ENCODE results near the gene AGPAT4. TPM values are rescaled to one million over a fixed set of nuclear protein-coding genes. Genes with fewer than 3 reads are reported as not detected.

Gene AGPAT4
- polyA plus RNA-seq, 3 donors: 6.4 to 15.8 (median 6.9) TPM

DNA sequence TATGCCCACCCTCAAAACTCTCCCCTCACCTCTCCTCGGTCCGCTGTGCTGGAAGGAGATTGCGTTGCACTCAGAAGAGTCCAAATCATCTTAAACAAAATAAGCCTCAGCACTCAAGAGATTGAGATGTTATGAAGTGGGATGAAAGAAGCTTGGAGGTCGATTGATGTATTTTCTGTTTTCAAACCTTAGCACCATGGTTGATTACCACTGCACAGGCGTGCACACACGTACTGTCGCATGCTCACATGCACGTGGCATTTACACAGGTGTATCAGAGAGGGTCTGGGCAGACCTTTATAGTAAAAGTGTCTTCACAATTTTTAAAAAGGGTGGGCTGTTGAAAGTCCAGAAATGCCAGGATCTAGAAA is 612 bp upstream of the AGPAT4 start:
- Histone ChIP-seq H3K9ac (ENCODE audit: insufficient read depth, low read length, poor library complexity, severe bottlenecking) (peak overlapping the region; percentile 86), H3K4me1 (ENCODE audit: control insufficient read depth in 1 of 2, insufficient read depth in 2 of 2, low read length in 2 of 2) (peaks cover 12 to 15% of the 10 kb centered on the region in 2 donors), H3K9me3 (replicated peaks in 1 of 2; ENCODE audit: control insufficient read depth in 1 of 2, insufficient read depth in 1 of 2, low read length in 2 of 2) (no peaks in the 10 kb centered on the region), H3K27me3 (ENCODE audit: control insufficient read depth in 2 of 2, insufficient read depth in 2 of 2, low read length in 2 of 2) (peaks cover 5% of the 10 kb centered on the region in 2 donors), H3K4me3 (replicated peaks in 1 of 3; ENCODE audit: low read depth in 2 of 3, low read length in 3 of 3) (peak overlapping the region; percentile 41 to 70 (median 49)), H4K20me1 (ENCODE audit: insufficient read depth, low read length) (no peaks in the 10 kb centered on the region), H3K27ac (ENCODE audit: low read depth in 1 of 2, low read length in 2 of 2) (peak overlapping the region; percentile 80 to 96), H3K79me2 (ENCODE audit: insufficient read depth, low read length) (no peaks in the 10 kb centered on the region), H3K4me2 (replicated peaks; ENCODE audit: extremely low read depth, low read length, poor library complexity, severe bottlenecking) (peak overlapping the region; percentile 67), H3K36me3 (replicated peaks in 1 of 2; ENCODE audit: control insufficient read depth in 1 of 2, insufficient read depth in 2 of 2, low read length in 2 of 2) (no peaks in the 10 kb centered on the region), H2AFZ (ENCODE audit: insufficient read depth, low read depth, low read length, poor library complexity, severe bottlenecking) (peak overlapping the region; percentile 79)
- peak overlapping the region; percentile 96 to 99 (median 98) for H3K27ac Mint-ChIP-seq
- intact Hi-C loops (cut with micrococcal nuclease): loop anchor here (5.0 to 10.0 kb wide), 3 partner anchors 93 to 172 kb away; no protein-coding TSS in a partner anchor
- peaks cover 0 to 13% (median 0%) of the 10 kb centered on the region in 3 donors for H3K27me3 Mint-ChIP-seq (ENCODE audit: low read depth in 3 of 3)
- H3K9me3 Mint-ChIP-seq: no peaks in the 10 kb centered on the region
- H3K4me1 Mint-ChIP-seq: peaks cover 27% of the 10 kb centered on the region
- 0% methylated on average over 1 of the region's 8 CpGs for WGBS (ENCODE audit: insufficient coverage)
- H3K36me3 Mint-ChIP-seq: peaks cover 2 to 3% of the 10 kb centered on the region in 2 donors
- TF ChIP-seq, protein P1, sequence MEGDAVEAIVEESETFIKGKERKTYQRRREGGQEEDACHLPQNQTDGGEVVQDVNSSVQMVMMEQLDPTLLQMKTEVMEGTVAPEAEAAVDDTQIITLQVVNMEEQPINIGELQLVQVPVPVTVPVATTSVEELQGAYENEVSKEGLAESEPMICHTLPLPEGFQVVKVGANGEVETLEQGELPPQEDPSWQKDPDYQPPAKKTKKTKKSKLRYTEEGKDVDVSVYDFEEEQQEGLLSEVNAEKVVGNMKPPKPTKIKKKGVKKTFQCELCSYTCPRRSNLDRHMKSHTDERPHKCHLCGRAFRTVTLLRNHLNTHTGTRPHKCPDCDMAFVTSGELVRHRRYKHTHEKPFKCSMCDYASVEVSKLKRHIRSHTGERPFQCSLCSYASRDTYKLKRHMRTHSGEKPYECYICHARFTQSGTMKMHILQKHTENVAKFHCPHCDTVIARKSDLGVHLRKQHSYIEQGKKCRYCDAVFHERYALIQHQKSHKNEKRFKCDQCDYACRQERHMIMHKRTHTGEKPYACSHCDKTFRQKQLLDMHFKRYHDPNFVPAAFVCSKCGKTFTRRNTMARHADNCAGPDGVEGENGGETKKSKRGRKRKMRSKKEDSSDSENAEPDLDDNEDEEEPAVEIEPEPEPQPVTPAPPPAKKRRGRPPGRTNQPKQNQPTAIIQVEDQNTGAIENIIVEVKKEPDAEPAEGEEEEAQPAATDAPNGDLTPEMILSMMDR (IDR thresholded peaks at IDR 0.05): no peak
- DNase-seq: no peak
- peak overlapping the region; percentile 85 to 95 for H3K4me3 Mint-ChIP-seq

DNA sequence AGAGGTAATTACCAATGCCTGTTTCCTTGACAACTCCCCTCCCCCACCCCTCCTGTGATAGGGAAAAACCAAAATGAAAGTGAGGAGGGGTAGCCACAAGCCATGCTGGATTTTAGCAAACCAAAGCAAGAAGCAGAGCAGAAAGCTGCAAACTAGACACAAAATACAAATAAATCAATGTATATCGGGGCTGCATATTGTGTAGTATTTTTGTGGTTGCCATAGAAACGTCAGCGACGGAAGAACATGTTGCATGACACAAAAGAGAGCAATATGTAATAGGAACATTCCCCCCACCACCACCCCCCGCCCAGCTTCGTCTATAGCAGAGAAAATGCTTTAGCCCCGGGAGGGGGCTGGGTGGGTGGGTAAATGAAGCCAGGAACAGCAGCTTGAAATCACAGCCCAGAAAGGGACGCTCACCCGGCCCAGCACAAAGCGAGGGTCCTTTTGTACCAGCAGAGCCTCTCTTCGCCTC is 548 bp downstream of the AGPAT4 start:
- Mint-ChIP-seq H3K4me1 (peaks cover 33% of the 10 kb centered on the region), H3K27me3 (ENCODE audit: low read depth in 3 of 3) (peaks cover 0 to 13% (median 0%) of the 10 kb centered on the region in 3 donors), H3K4me3 (peak overlapping the region; percentile 85 to 92), H3K36me3 (peaks cover 2 to 4% of the 10 kb centered on the region in 2 donors), H3K9me3 (no peaks in the 10 kb centered on the region), H3K27ac (peak overlapping the region; percentile 96 to 99 (median 98))
- peak overlapping the region; percentile 86 for H3K9ac ChIP-seq (ENCODE audit: insufficient read depth, low read length, poor library complexity, severe bottlenecking)
- H4K20me1 ChIP-seq (ENCODE audit: insufficient read depth, low read length): no peaks in the 10 kb centered on the region
- H3K4me3 ChIP-seq (replicated peaks in 1 of 3; ENCODE audit: low read depth in 2 of 3, low read length in 3 of 3): peak overlapping the region; percentile 49 to 94 (median 70)
- intact Hi-C loops (cut with micrococcal nuclease): loop anchor here (5.0 to 10.0 kb wide), 3 partner anchors 94 to 171 kb away; no protein-coding TSS in a partner anchor
- H3K79me2 ChIP-seq (ENCODE audit: insufficient read depth, low read length): no peaks in the 10 kb centered on the region
- H3K27me3 ChIP-seq (ENCODE audit: control insufficient read depth in 2 of 2, insufficient read depth in 2 of 2, low read length in 2 of 2): peaks cover 5% of the 10 kb centered on the region in 2 donors
- peak overlapping the region; percentile 80 to 96 for H3K27ac ChIP-seq (ENCODE audit: low read depth in 1 of 2, low read length in 2 of 2)
- H3K4me1 ChIP-seq (ENCODE audit: control insufficient read depth in 1 of 2, insufficient read depth in 2 of 2, low read length in 2 of 2): peaks cover 12 to 15% of the 10 kb centered on the region in 2 donors
- H3K9me3 ChIP-seq (replicated peaks in 1 of 2; ENCODE audit: control insufficient read depth in 1 of 2, insufficient read depth in 1 of 2, low read length in 2 of 2): no peaks in the 10 kb centered on the region
- no peaks in the 10 kb centered on the region for H3K36me3 ChIP-seq (replicated peaks in 1 of 2; ENCODE audit: control insufficient read depth in 1 of 2, insufficient read depth in 2 of 2, low read length in 2 of 2)
- TF ChIP-seq, protein P1 (IDR thresholded peaks at IDR 0.05): no peak
- WGBS (ENCODE audit: insufficient coverage): 0% methylated on average over 2 of the region's 11 CpGs
- H2AFZ ChIP-seq (ENCODE audit: insufficient read depth, low read depth, low read length, poor library complexity, severe bottlenecking): no peak overlapping the region
- peak; percentile 73 to 84 (median 81) for DNase-seq
- peak overlapping the region; percentile 67 for H3K4me2 ChIP-seq (replicated peaks; ENCODE audit: extremely low read depth, low read length, poor library complexity, severe bottlenecking)
